Right lobe of liver (tissue), 6 donors: ENCODE measurements around the gene CDH13. TPM values are rescaled to one million over a fixed set of nuclear protein-coding genes. Genes with fewer than 3 reads are reported as not detected.

ENCODE experiments used
- ATAC-seq, 4 donors: fragments of 200-7000 bp; cut with Tn5 transposase; one replicate each; pipeline ENCODE4 v1.9.1; 2020; ENCODE audit warnings: mild to moderate bottlenecking in 4 of 4, moderate library complexity in 4 of 4
- DNase-seq, 3 donors: peaks; one replicate each; pipeline ENCODE4 v3.0.0-alpha.2; 2020
- H3K27ac ChIP-seq, 3 donors: fragments of 200-600 bp; one replicate each; pipeline ENCODE4 v1.8.0; 2022
- H3K27me3 ChIP-seq, 2 donors: fragments of 200-600 bp; one replicate each; pipeline ENCODE4 v1.8.0; 2022
- H3K36me3 ChIP-seq, 4 donors: fragments of 200-600 bp; sonication (generic) in 1 of 4; one replicate each; pipeline versions ENCODE4 v1.5.1 to v1.8.0; 2017 to 2022; ENCODE audit warnings: control low read depth in 1 of 4
- H3K4me1 ChIP-seq, 4 donors: fragments of 200-600 bp; sonication (generic) in 1 of 4; one replicate each; pipeline versions ENCODE4 v1.5.1 to v1.8.0; 2017 to 2022; ENCODE audit warnings: control low read depth in 1 of 4
- H3K4me3 ChIP-seq, 3 donors: fragments of 200-600 bp; one replicate each; pipeline ENCODE4 v1.8.0; 2022
- H3K9me3 ChIP-seq, 4 donors: fragments of 200-600 bp; sonication (generic) in 1 of 4; one replicate each; pipeline versions ENCODE4 v1.5.1 to v1.8.0; 2017 to 2022; ENCODE audit warnings: control low read depth in 1 of 4
- CTCF ChIP-seq, 4 donors: fragments of 200-600 bp in 3 of 4; fragments of 450-650 bp in 1 of 4; IDR thresholded peaks; one replicate each; pipeline versions ENCODE4 v1.5.1 to v1.8.0; 2016 to 2022; ENCODE audit warnings: antibody characterized with exemption in 4 of 4, mild to moderate bottlenecking in 2 of 4
- POLR2A ChIP-seq: fragments of 450-650 bp; IDR thresholded peaks from one replicate; pipeline ENCODE4 v1.6.1; 2017; ENCODE audit warnings: antibody characterized with exemption, mild to moderate bottlenecking
- WGBS: methylation state at CpG from one replicate; pipeline ENCODE4 v1.1.6; 2018; ENCODE audit warnings: low coverage, low lambda C conversion rate; ENCODE audit not compliant: insufficient coverage; ENCODE audit errors: missing lambda C conversion rate; 5-methylcytosine and 5-hydroxymethylcytosine counted together
- intact Hi-C, 2 donors: fragments of 100-400 bp; cut with DNase I; formaldehyde crosslinking; loops; one replicate each; pipeline versions ENCODE4 v1.11.2 to v1.14.1; 2022
- total RNA-seq, 6 experiments: library from RNA; depleted of rRNA in 2 of 6; stranded (reverse); fragments of >200 nt in 2 of 6; fragmentation: NEBNext Ultra II Directional in 3 of 6; extraction: Animal tissue kit (Norgen Biotek cat#: 25700) in 3 of 6; gene quantifications; one replicate each; pipeline versions ENCODE4 v1.1.0 to v1.2.4, GENCODE V29; 2016 to 2023
- donor health status: DM: no; HTN: yes; CAD: no.
- donor health status: DM: no; HTN: no; CAD: no.
- donor health status: DM: no; HTN: no; CAD: no.
- donor health status: DM: no; HTN: yes; CAD: no.
- donor health status: DM: no; HTN: yes; CAD: no.

Gene CDH13
- total RNA-seq, 6 experiments from 2014 or later: 0.13 to 4.6 (median 0.49) TPM

- H3K27me3 ChIP-seq: no peaks in the 10 kb centered on the region
- no peaks in the 10 kb centered on the region for H3K36me3 ChIP-seq
- intact Hi-C loops: no loop called here
- DNase-seq: no peak
- no peak overlapping the region for H3K4me3 ChIP-seq
- no peak for ATAC-seq
- H3K9me3 ChIP-seq: no peaks in the 10 kb centered on the region
- no peaks in the 10 kb centered on the region for H3K4me1 ChIP-seq
- TF ChIP-seq POLR2A (no peak), CTCF (IDR thresholded peaks at IDR 0.05) (no peak)
- H3K27ac ChIP-seq: no peak overlapping the region
- 88% methylated on average over 1 of the region's 1 CpG for WGBS
Observed at GRCh38 chr16:82874672-82875071, 247.9 kb downstream of the CDH13 start.

GRCh38 chr16:82876951-82877350 lies 250.2 kb downstream of the CDH13 start:
- Histone ChIP-seq H3K4me1 (no peaks in the 10 kb centered on the region), H3K27ac (no peak overlapping the region), H3K27me3 (no peaks in the 10 kb centered on the region), H3K9me3 (no peaks in the 10 kb centered on the region), H3K36me3 (no peaks in the 10 kb centered on the region), H3K4me3 (no peak overlapping the region)
- DNase-seq: no peak
- ATAC-seq: no peak
- intact Hi-C loops: no loop called here
- TF ChIP-seq POLR2A (no peak), CTCF (IDR thresholded peaks at IDR 0.05) (no peak)

GRCh38 chr16:82878466-82878865 lies 251.7 kb downstream of the CDH13 start:
- Histone ChIP-seq H3K4me1 (no peaks in the 10 kb centered on the region), H3K9me3 (no peaks in the 10 kb centered on the region), H3K27me3 (no peaks in the 10 kb centered on the region), H3K4me3 (no peak overlapping the region), H3K27ac (no peak overlapping the region), H3K36me3 (no peaks in the 10 kb centered on the region)
- intact Hi-C loops: no loop called here
- ATAC-seq: no peak
- TF ChIP-seq POLR2A: no peak
- no peak for TF ChIP-seq CTCF (IDR thresholded peaks at IDR 0.05)
- DNase-seq: no peak
- 42% methylated on average over 5 of the region's 5 CpGs for WGBS

- H3K9me3 ChIP-seq: no peaks in the 10 kb centered on the region
- no peak overlapping the region for H3K27ac ChIP-seq
- WGBS: 81% methylated on average over 4 of the region's 4 CpGs
- no peaks in the 10 kb centered on the region for H3K36me3 ChIP-seq
- no peak for TF ChIP-seq POLR2A
- no peak for TF ChIP-seq CTCF (IDR thresholded peaks at IDR 0.05)
- H3K27me3 ChIP-seq: no peaks in the 10 kb centered on the region
- H3K4me3 ChIP-seq: no peak overlapping the region
- ATAC-seq (no peak), DNase-seq (no peak)
- no peaks in the 10 kb centered on the region for H3K4me1 ChIP-seq
- intact Hi-C loops: no loop called here
Observed at GRCh38 chr16:82880346-82880745, 253.6 kb downstream of the CDH13 start.

- Histone ChIP-seq H3K27me3 (no peaks in the 10 kb centered on the region), H3K27ac (no peak overlapping the region), H3K9me3 (no peaks in the 10 kb centered on the region), H3K36me3 (no peaks in the 10 kb centered on the region), H3K4me1 (no peaks in the 10 kb centered on the region), H3K4me3 (no peak overlapping the region)
- ATAC-seq (no peak), DNase-seq (no peak)
- no peak for TF ChIP-seq POLR2A
- no peak for TF ChIP-seq CTCF (IDR thresholded peaks at IDR 0.05)
- WGBS: 78% methylated on average over 3 of the region's 3 CpGs
- intact Hi-C loops: no loop called here
Observed at GRCh38 chr16:82881516-82881915, 254.7 kb downstream of the CDH13 start.
